ENCODE data around the gene GSTM4.

The GSTM4 gene

GRCh38 chr1:109631513-109632505, 24.1 kb upstream of the GSTM4 start:
- no peaks in the 10 kb centered on the region for H3K27me3 ChIP-seq
- peaks cover 51% of the 10 kb centered on the region for H3K36me3 ChIP-seq
- peak; percentile 50 for DNase-seq
- TF ChIP-seq, protein P1, sequence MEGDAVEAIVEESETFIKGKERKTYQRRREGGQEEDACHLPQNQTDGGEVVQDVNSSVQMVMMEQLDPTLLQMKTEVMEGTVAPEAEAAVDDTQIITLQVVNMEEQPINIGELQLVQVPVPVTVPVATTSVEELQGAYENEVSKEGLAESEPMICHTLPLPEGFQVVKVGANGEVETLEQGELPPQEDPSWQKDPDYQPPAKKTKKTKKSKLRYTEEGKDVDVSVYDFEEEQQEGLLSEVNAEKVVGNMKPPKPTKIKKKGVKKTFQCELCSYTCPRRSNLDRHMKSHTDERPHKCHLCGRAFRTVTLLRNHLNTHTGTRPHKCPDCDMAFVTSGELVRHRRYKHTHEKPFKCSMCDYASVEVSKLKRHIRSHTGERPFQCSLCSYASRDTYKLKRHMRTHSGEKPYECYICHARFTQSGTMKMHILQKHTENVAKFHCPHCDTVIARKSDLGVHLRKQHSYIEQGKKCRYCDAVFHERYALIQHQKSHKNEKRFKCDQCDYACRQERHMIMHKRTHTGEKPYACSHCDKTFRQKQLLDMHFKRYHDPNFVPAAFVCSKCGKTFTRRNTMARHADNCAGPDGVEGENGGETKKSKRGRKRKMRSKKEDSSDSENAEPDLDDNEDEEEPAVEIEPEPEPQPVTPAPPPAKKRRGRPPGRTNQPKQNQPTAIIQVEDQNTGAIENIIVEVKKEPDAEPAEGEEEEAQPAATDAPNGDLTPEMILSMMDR (IDR thresholded peaks at IDR 0.05; ENCODE audit: low read depth, low read length) = no peak
- no peaks in the 10 kb centered on the region for H3K9me3 ChIP-seq
- H3K4me1 ChIP-seq = peaks cover 47% of the 10 kb centered on the region
- no peak overlapping the region; the same call in 1 of the 2 replicates for H3K4me3 ChIP-seq (ENCODE audit: low read depth, low read length)

GRCh38 chr1:109632671-109633346, 23.1 kb upstream of the GSTM4 start:
- H3K36me3 ChIP-seq = peaks cover 41% of the 10 kb centered on the region
- no peak overlapping the region; the same call in 1 of the 2 replicates for H3K4me3 ChIP-seq (ENCODE audit: low read depth, low read length)
- H3K9me3 ChIP-seq = no peaks in the 10 kb centered on the region
- peak; percentile 91 for DNase-seq
- peaks cover 51% of the 10 kb centered on the region for H3K4me1 ChIP-seq
- no peaks in the 10 kb centered on the region for H3K27me3 ChIP-seq
- TF ChIP-seq, protein P1 (IDR thresholded peaks at IDR 0.05; ENCODE audit: low read depth, low read length) = no peak

GRCh38 chr1:109634292-109634691, 21.6 kb upstream of the GSTM4 start:
- H3K4me1 ChIP-seq = peaks cover 61% of the 10 kb centered on the region
- no peak overlapping the region for H3K4me3 ChIP-seq (ENCODE audit: low read depth, low read length)
- TF ChIP-seq, protein P1 (IDR thresholded peaks at IDR 0.05; ENCODE audit: low read depth, low read length) = no peak
- H3K36me3 ChIP-seq = peaks cover 26% of the 10 kb centered on the region
- no peaks in the 10 kb centered on the region for H3K9me3 ChIP-seq
- DNase-seq = no peak
- no peaks in the 10 kb centered on the region for H3K27me3 ChIP-seq

GRCh38 chr1:109634771-109635750, 20.8 kb upstream of the GSTM4 start:
- H3K36me3 ChIP-seq = peaks cover 19% of the 10 kb centered on the region
- TF ChIP-seq, protein P1 (IDR thresholded peaks at IDR 0.05; ENCODE audit: low read depth, low read length) = no peak
- no peak overlapping the region for H3K4me3 ChIP-seq (ENCODE audit: low read depth, low read length)
- no peaks in the 10 kb centered on the region for H3K27me3 ChIP-seq
- H3K4me1 ChIP-seq = peaks cover 69% of the 10 kb centered on the region
- no peaks in the 10 kb centered on the region for H3K9me3 ChIP-seq
- DNase-seq = no peak

GRCh38 chr1:109635862-109636200, 20.1 kb upstream of the GSTM4 start:
- H3K9me3 ChIP-seq = no peaks in the 10 kb centered on the region
- TF ChIP-seq, protein P1 (IDR thresholded peaks at IDR 0.05; ENCODE audit: low read depth, low read length) = no peak
- H3K4me3 ChIP-seq (ENCODE audit: low read depth, low read length) = no peak overlapping the region
- H3K36me3 ChIP-seq = peaks cover 14% of the 10 kb centered on the region
- H3K27me3 ChIP-seq = no peaks in the 10 kb centered on the region
- no peak for DNase-seq
- peaks cover 68% of the 10 kb centered on the region for H3K4me1 ChIP-seq
